ENCODE results near the gene SLC6A12.

- TF ChIP-seq CTCF (IDR thresholded peaks at IDR 0.05) (peak; percentile 18 to 73 (median 52)), POLR2A (IDR thresholded peaks at IDR 0.05) (no peak)
These were observed 6.0 kb upstream of the SLC6A12 start for GRCh38 chr12:219891-220352.

All from heart left ventricle (tissue), 13 donors.